H9 (cell line): ENCODE results near the gene IGFBP7. TPM values are rescaled to one million over a fixed set of nuclear protein-coding genes. Genes with fewer than 3 reads are reported as not detected.

Experiments used
- DNase-seq: peaks from one replicate; pipeline ENCODE4 v3.0.0-alpha.2; 2017
- H2AFZ ChIP-seq: one replicate; pipeline ENCODE4 v1.6.1; 2013; ENCODE audit warnings: mild to moderate bottlenecking, low read length, control low read depth, moderate library complexity
- H2AK5ac ChIP-seq: 2 replicates; pipeline ENCODE4 v1.6.1; 2013; ENCODE audit warnings: low read length, control low read depth, mixed read lengths; ENCODE audit not compliant: insufficient read length
- H2BK120ac ChIP-seq: one replicate; pipeline ENCODE4 v1.6.1; 2013; ENCODE audit warnings: low read depth, mild to moderate bottlenecking, low read length, control low read depth, inconsistent platforms; ENCODE audit not compliant: poor library complexity, severe bottlenecking
- H2BK12ac ChIP-seq: 2 replicates; pipeline ENCODE4 v1.6.1; 2013; ENCODE audit warnings: low read length, control low read depth, mixed read lengths, low read depth; ENCODE audit not compliant: insufficient read length
- H2BK15ac ChIP-seq: 2 replicates; pipeline ENCODE4 v1.6.1; 2013; ENCODE audit warnings: low read depth, low read length, control low read depth
- H2BK20ac ChIP-seq: one replicate; pipeline ENCODE4 v1.6.1; 2013; ENCODE audit warnings: low read depth, mild to moderate bottlenecking, low read length, control low read depth, inconsistent platforms; ENCODE audit not compliant: poor library complexity, severe bottlenecking
- H2BK5ac ChIP-seq: 2 replicates; pipeline ENCODE4 v1.6.1; 2013; ENCODE audit warnings: low read length, control low read depth, mixed read lengths; ENCODE audit not compliant: insufficient read length
- H3K14ac ChIP-seq: 2 replicates; pipeline ENCODE4 v1.6.1; 2013; ENCODE audit warnings: low read length, control low read depth; ENCODE audit not compliant: insufficient read depth
- H3K18ac ChIP-seq: 2 replicates; pipeline ENCODE4 v1.6.1; 2013; ENCODE audit warnings: low read depth, mild to moderate bottlenecking, mixed read lengths, low read length, control low read depth; ENCODE audit not compliant: insufficient read length
- H3K23ac ChIP-seq: 2 replicates; pipeline ENCODE4 v1.6.1; 2013; ENCODE audit warnings: low read length, control low read depth, mixed read lengths, low read depth; ENCODE audit not compliant: insufficient read length
- H3K23me2 ChIP-seq: 2 replicates; pipeline ENCODE4 v1.6.1; 2013; ENCODE audit warnings: low read depth, mild to moderate bottlenecking, mixed read lengths, low read length, control low read depth; ENCODE audit not compliant: insufficient read length, poor library complexity, severe bottlenecking
- H3K27ac ChIP-seq: 2 replicates; pipeline ENCODE4 v1.5.1; 2013; ENCODE audit warnings: low read length, control low read depth, mixed read lengths, low read depth; ENCODE audit not compliant: insufficient read length
- H3K27me3 ChIP-seq: 2 replicates; pipeline ENCODE4 v1.6.1; 2013; ENCODE audit warnings: low read length, control low read depth, inconsistent platforms; ENCODE audit not compliant: insufficient read depth
- H3K4ac ChIP-seq: 2 replicates; pipeline ENCODE4 v1.6.1; 2013; ENCODE audit warnings: low read depth, mild to moderate bottlenecking, control low read depth, inconsistent platforms, low read length, moderate library complexity
- H3K4me1 ChIP-seq: 2 replicates; pipeline ENCODE4 v1.6.1; 2013; ENCODE audit warnings: low read length, control low read depth, inconsistent platforms; ENCODE audit not compliant: insufficient read depth
- H3K4me2 ChIP-seq: 2 replicates; pipeline ENCODE4 v1.6.1; 2013; ENCODE audit warnings: low read length, control low read depth, mixed read lengths; ENCODE audit not compliant: insufficient read length, insufficient read depth
- H3K56ac ChIP-seq: 2 replicates; pipeline ENCODE4 v1.6.1; 2013; ENCODE audit warnings: low read depth, mild to moderate bottlenecking, mixed read lengths, low read length, control low read depth; ENCODE audit not compliant: insufficient read length
- H3K79me1 ChIP-seq: 2 replicates; pipeline ENCODE4 v1.6.1; 2013; ENCODE audit warnings: low read depth, mild to moderate bottlenecking, moderate library complexity, low read length, control low read depth, inconsistent platforms; ENCODE audit not compliant: insufficient read depth, poor library complexity, severe bottlenecking
- H3K79me2 ChIP-seq: 2 replicates; pipeline ENCODE4 v1.6.1; 2013; ENCODE audit warnings: low read length, control low read depth, inconsistent platforms; ENCODE audit not compliant: insufficient read depth
- H3K9ac ChIP-seq: 2 replicates; pipeline ENCODE4 v1.6.1; 2013; ENCODE audit warnings: low read length, control low read depth, mixed read lengths; ENCODE audit not compliant: insufficient read length; ENCODE audit errors: extremely low read depth
- H3K9me3 ChIP-seq: one replicate; pipeline ENCODE4 v1.6.1; 2013; ENCODE audit warnings: low read depth, low read length, inconsistent platforms; ENCODE audit not compliant: control insufficient read depth
- H3T11ph ChIP-seq: one replicate; pipeline ENCODE4 v1.6.1; 2013; ENCODE audit warnings: mild to moderate bottlenecking, low read length, control low read depth, inconsistent platforms
- H4K20me1 ChIP-seq: one replicate; pipeline ENCODE4 v1.6.1; 2013; ENCODE audit not compliant: control insufficient read depth, insufficient read length, insufficient read depth
- H4K5ac ChIP-seq: 2 replicates; pipeline ENCODE4 v1.6.1; 2013; ENCODE audit warnings: low read depth, mild to moderate bottlenecking, mixed read lengths, low read length, control low read depth; ENCODE audit not compliant: insufficient read length
- H4K8ac ChIP-seq: replicated peaks from 2 replicates; pipeline ENCODE4 v1.6.1; 2013; ENCODE audit warnings: low read length, control low read depth, mixed read lengths, low read depth; ENCODE audit not compliant: insufficient read length
- H4K91ac ChIP-seq: 2 replicates; pipeline ENCODE4 v1.6.1; 2013; ENCODE audit warnings: low read depth, mild to moderate bottlenecking, moderate library complexity, mixed read lengths, low read length, control low read depth; ENCODE audit not compliant: insufficient read length
- H3K27ac Mint-ChIP-seq, 3 experiments: 2 replicates in 2 of 3; 3 replicates in 1 of 3; pipeline ENCODE4 v1.8.0; 2020 to 2021; ENCODE audit warnings: mixed read lengths in 3 of 3, mild to moderate bottlenecking in 1 of 3, moderate library complexity in 1 of 3
- H3K27me3 Mint-ChIP-seq: 2 replicates; pipeline ENCODE4 v1.8.0; 2021; ENCODE audit warnings: low read depth, mild to moderate bottlenecking, moderate library complexity, mixed read lengths
- H3K36me3 Mint-ChIP-seq, 3 experiments: 2 replicates in 2 of 3; 3 replicates in 1 of 3; pipeline ENCODE4 v1.8.0; 2020 to 2021; ENCODE audit warnings: low read depth in 3 of 3, mixed read lengths in 3 of 3; ENCODE audit not compliant: insufficient read depth in 1 of 3
- H3K4me1 Mint-ChIP-seq, 2 experiments: 2 replicates each; pipeline ENCODE4 v1.8.0; 2020; ENCODE audit warnings: mixed read lengths in 2 of 2
- H3K4me3 Mint-ChIP-seq, 2 experiments: 2 replicates in 1 of 2; 3 replicates in 1 of 2; pipeline ENCODE4 v1.8.0; 2020 to 2021; ENCODE audit warnings: mild to moderate bottlenecking in 2 of 2, mixed read lengths in 2 of 2, moderate library complexity in 1 of 2
- H3K9me3 Mint-ChIP-seq, 2 experiments: 2 replicates in 1 of 2; 3 replicates in 1 of 2; pipeline ENCODE4 v1.8.0; 2020; ENCODE audit warnings: mild to moderate bottlenecking in 2 of 2, mixed read lengths in 2 of 2, moderate library complexity in 1 of 2
- WGBS: extraction: QIAGEN DNeasy Blood & Tissue Kit; methylation state at CpG from one replicate; pipeline ENCODE4 v1.1.7; 2013; ENCODE audit warnings: missing lambda C conversion rate, low lambda C conversion rate, mixed read lengths; ENCODE audit not compliant: insufficient read length; ENCODE audit errors: extremely low coverage; 5-methylcytosine and 5-hydroxymethylcytosine counted together
- total RNA-seq: library from RNA; stranded (reverse); gene quantifications from 2 replicates; pipeline ENCODE4 v1.2.1, GENCODE V29; 2021
- TF ChIP-seq, protein P1 (sequence below): fragments of 200-600 bp; sonication (generic); conservative IDR thresholded peaks from 3 replicates; pipeline ENCODE4 v1.8.0; 2021; ENCODE audit warnings: antibody characterized with exemption, mild to moderate bottlenecking

Gene IGFBP7
- total RNA-seq, 1 experiment from 2014 or later, result 0.37 TPM

DNA sequence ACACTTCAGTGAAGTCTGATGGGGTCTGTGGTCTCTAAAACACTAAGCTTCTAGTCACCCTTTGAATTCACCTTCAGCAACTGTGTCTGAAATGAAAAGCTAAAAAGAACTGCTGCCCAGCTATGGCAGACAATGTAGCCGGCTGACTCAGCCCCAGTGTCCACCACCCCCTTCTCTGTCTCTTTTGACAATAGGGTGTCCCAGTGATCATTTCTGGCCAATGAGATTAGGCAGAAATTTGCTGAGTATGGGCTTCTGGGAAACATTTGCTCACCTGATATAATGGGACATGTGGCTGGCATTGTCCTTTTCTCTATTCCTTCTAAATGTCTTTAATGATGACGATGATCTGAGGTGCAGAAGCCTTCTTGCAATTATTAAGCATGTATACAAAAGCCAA is 20.6 kb downstream of the IGFBP7 start:
- Histone ChIP-seq H2BK15ac (no peak overlapping the region), H2BK12ac (no peak overlapping the region), H4K8ac (no peak overlapping the region), H4K5ac (no peak overlapping the region), H3K27me3 (no peaks in the 10 kb centered on the region), H3T11ph (no peak overlapping the region), H3K79me2 (no peaks in the 10 kb centered on the region), H3K9me3 (no peaks in the 10 kb centered on the region), H2BK20ac (no peak overlapping the region), H3K9ac (no peak overlapping the region), H4K20me1 (no peaks in the 10 kb centered on the region), H3K23ac (no peak overlapping the region), H3K23me2 (no peaks in the 10 kb centered on the region), H3K14ac (no peak overlapping the region), H3K79me1 (no peaks in the 10 kb centered on the region), H3K4ac (no peak overlapping the region), H2BK5ac (no peak overlapping the region), H2AFZ (no peak overlapping the region), H2BK120ac (no peak overlapping the region), H3K4me1 (no peaks in the 10 kb centered on the region; the same call in 1 of the 2 replicates), H3K18ac (no peak overlapping the region), H3K4me2 (no peak overlapping the region), H3K56ac (no peak overlapping the region), H3K27ac (no peak overlapping the region), H4K91ac (no peak overlapping the region), H2AK5ac (no peak overlapping the region)
- Mint-ChIP-seq H3K4me1 (peaks cover 14 to 17% of the 10 kb centered on the region in 2 experiments), H3K4me3 (no peak overlapping the region), H3K9me3 (peaks cover 9 to 10% of the 10 kb centered on the region in 2 experiments), H3K27ac (no peak overlapping the region), H3K27me3 (no peaks in the 10 kb centered on the region), H3K36me3 (peaks cover 3 to 10% (median 10%) of the 10 kb centered on the region in 3 experiments; a peak in 6 of 7 replicates)
- TF ChIP-seq, protein P1, sequence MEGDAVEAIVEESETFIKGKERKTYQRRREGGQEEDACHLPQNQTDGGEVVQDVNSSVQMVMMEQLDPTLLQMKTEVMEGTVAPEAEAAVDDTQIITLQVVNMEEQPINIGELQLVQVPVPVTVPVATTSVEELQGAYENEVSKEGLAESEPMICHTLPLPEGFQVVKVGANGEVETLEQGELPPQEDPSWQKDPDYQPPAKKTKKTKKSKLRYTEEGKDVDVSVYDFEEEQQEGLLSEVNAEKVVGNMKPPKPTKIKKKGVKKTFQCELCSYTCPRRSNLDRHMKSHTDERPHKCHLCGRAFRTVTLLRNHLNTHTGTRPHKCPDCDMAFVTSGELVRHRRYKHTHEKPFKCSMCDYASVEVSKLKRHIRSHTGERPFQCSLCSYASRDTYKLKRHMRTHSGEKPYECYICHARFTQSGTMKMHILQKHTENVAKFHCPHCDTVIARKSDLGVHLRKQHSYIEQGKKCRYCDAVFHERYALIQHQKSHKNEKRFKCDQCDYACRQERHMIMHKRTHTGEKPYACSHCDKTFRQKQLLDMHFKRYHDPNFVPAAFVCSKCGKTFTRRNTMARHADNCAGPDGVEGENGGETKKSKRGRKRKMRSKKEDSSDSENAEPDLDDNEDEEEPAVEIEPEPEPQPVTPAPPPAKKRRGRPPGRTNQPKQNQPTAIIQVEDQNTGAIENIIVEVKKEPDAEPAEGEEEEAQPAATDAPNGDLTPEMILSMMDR, result no peak
- no CpG with 5 or more reads among the region's 2 CpGs for WGBS
- no peak for DNase-seq
